GM19455 (cell line): ENCODE data around the gene CAGE1.
A peak's percentile ranks its signal among the peaks of the same experiment; 100 is the strongest.
"Not testable (repeated sequence)": the region's sequence is repeated elsewhere in the genome, so short reads cannot be mapped to it uniquely, and the experiment has no call there.

Source experiments
- ATAC-seq: cut with Tn5 transposase; IDR thresholded peaks from one replicate; pipeline ENCODE4 v1.9.1; 2021; ENCODE audit not compliant: unreplicated experiment

The CAGE1 gene

GRCh38 chr6:7410851-7411250 is 21.3 kb upstream of the CAGE1 start:
- ATAC-seq, result no peak

GRCh38 chr6:7409740-7410139 is 20.2 kb upstream of the CAGE1 start:
- no peak for ATAC-seq

- ATAC-seq, result no peak
Observed at GRCh38 chr6:7406743-7407142, 17.2 kb upstream of the CAGE1 start.

- ATAC-seq, result no peak
Observed at GRCh38 chr6:7404546-7404945, 15.0 kb upstream of the CAGE1 start.

- ATAC-seq, result no peak
Observed at GRCh38 chr6:7402716-7403115, 13.2 kb upstream of the CAGE1 start.

GRCh38 chr6:7401075-7401474 is 11.5 kb upstream of the CAGE1 start:
- ATAC-seq, result no peak

GRCh38 chr6:7392402-7392801 is 2.9 kb upstream of the CAGE1 start:
- no peak for ATAC-seq

GRCh38 chr6:7391151-7391550 is 1.6 kb upstream of the CAGE1 start:
- ATAC-seq, result no peak

- ATAC-seq, result peak; percentile 5
Observed at GRCh38 chr6:7390226-7390878, 810 bp upstream of the CAGE1 start.

GRCh38 chr6:7389162-7389450 is 436 bp downstream of the CAGE1 start:
- no peak for ATAC-seq

GRCh38 chr6:7381092-7381491 is 8.4 kb downstream of the CAGE1 start:
- no peak for ATAC-seq

- no peak for ATAC-seq
Observed at GRCh38 chr6:7378740-7379139, 10.8 kb downstream of the CAGE1 start.

- ATAC-seq, result no peak
Observed at GRCh38 chr6:7377961-7378360, 11.6 kb downstream of the CAGE1 start.

GRCh38 chr6:7373739-7374138 is 15.8 kb downstream of the CAGE1 start:
- ATAC-seq, result no peak

- no peak for ATAC-seq
Observed at GRCh38 chr6:7367408-7367807, 22.1 kb downstream of the CAGE1 start.

- ATAC-seq, result not testable (repeated sequence)
Observed at GRCh38 chr6:7351916-7352315, 37.6 kb downstream of the CAGE1 start.

- not testable (repeated sequence) for ATAC-seq
Observed at GRCh38 chr6:7350591-7350990, 39.0 kb downstream of the CAGE1 start.

GRCh38 chr6:7347551-7347997 is 42.0 kb downstream of the CAGE1 start:
- not testable (repeated sequence) for ATAC-seq

- not testable (repeated sequence) for ATAC-seq
Observed at GRCh38 chr6:7344773-7345450, 44.6 kb downstream of the CAGE1 start.

GRCh38 chr6:7343546-7344475 is 45.7 kb downstream of the CAGE1 start:
- ATAC-seq, result no peak

- ATAC-seq, result peak; percentile 90
Observed at GRCh38 chr6:7341989-7342742, 47.4 kb downstream of the CAGE1 start.
